KMS-11 (cell line): ENCODE measurements around the gene DNAJC5G.
"Not testable (repeated sequence)": the region's sequence is repeated elsewhere in the genome, so short reads cannot be mapped to it uniquely, and the experiment has no call there.

ENCODE experiments used
- H2AFZ ChIP-seq: fragments of 200-600 bp; sonication (generic); 2 replicates; pipeline ENCODE4 v1.6.1; 2016; ENCODE audit warnings: antibody characterized with exemption, mixed run types, low read depth
- H3K27ac ChIP-seq: fragments of 200-600 bp; sonication (generic); 2 replicates; pipeline ENCODE4 v1.6.1; 2016; ENCODE audit warnings: mild to moderate bottlenecking, mixed run types
- H3K27me3 ChIP-seq: fragments of 200-600 bp; sonication (generic); 2 replicates; pipeline ENCODE4 v1.6.1; 2017; ENCODE audit warnings: mild to moderate bottlenecking, low read depth, mixed run types, moderate library complexity; ENCODE audit not compliant: insufficient read depth
- H3K36me3 ChIP-seq: fragments of 200-600 bp; sonication (generic); 2 replicates; pipeline ENCODE4 v1.6.1; 2017; ENCODE audit warnings: mild to moderate bottlenecking, mixed run types; ENCODE audit not compliant: insufficient read depth
- H3K4me1 ChIP-seq: fragments of 200-600 bp; sonication (generic); 2 replicates; pipeline ENCODE4 v1.6.1; 2016; ENCODE audit warnings: mild to moderate bottlenecking, low read depth, mixed run types; ENCODE audit not compliant: poor library complexity, severe bottlenecking
- H3K4me2 ChIP-seq: fragments of 200-600 bp; sonication (generic); 2 replicates; pipeline ENCODE4 v1.7.0; 2016; ENCODE audit warnings: mild to moderate bottlenecking, mixed run types
- H3K4me3 ChIP-seq: fragments of 200-600 bp; sonication (generic); IDR thresholded peaks from 2 replicates; pipeline ENCODE4 v1.6.1; 2017; ENCODE audit warnings: low read depth, low read length, mixed read lengths; ENCODE audit not compliant: insufficient read depth
- H3K79me2 ChIP-seq: fragments of 200-600 bp; sonication (generic); 2 replicates; pipeline ENCODE4 v1.6.1; 2016; ENCODE audit warnings: low read depth, mixed run types; ENCODE audit not compliant: insufficient read depth
- H3K9ac ChIP-seq: fragments of 200-600 bp; sonication (generic); 2 replicates; pipeline ENCODE4 v1.6.1; 2016; ENCODE audit warnings: mild to moderate bottlenecking, mixed run types
- H4K20me1 ChIP-seq: fragments of 200-600 bp; sonication (generic); 2 replicates; pipeline ENCODE4 v1.6.1; 2016; ENCODE audit warnings: mild to moderate bottlenecking, mixed run types; ENCODE audit not compliant: insufficient read depth
- CTCF ChIP-seq: fragments of 200-600 bp; sonication (generic); conservative IDR thresholded peaks from 2 replicates; pipeline ENCODE4 v1.6.1; 2017; ENCODE audit warnings: low read depth, mild to moderate bottlenecking, antibody characterized with exemption, low read length, moderate library complexity, mixed read lengths

DNAJC5G gene

GRCh38 chr2:27294928-27295327 is 19.7 kb downstream of the DNAJC5G start:
- no peak for TF ChIP-seq CTCF
- Histone ChIP-seq H3K27ac (no peak overlapping the region), H3K27me3 (no peaks in the 10 kb centered on the region), H3K4me1 (no peaks in the 10 kb centered on the region), H2AFZ (no peak overlapping the region), H3K79me2 (no peaks in the 10 kb centered on the region), H4K20me1 (no peaks in the 10 kb centered on the region), H3K4me3 (no peak overlapping the region), H3K4me2 (no peak overlapping the region), H3K36me3 (no peaks in the 10 kb centered on the region), H3K9ac (no peak overlapping the region)

- H3K9ac ChIP-seq: no peak overlapping the region
- H3K36me3 ChIP-seq: no peaks in the 10 kb centered on the region
- H3K27ac ChIP-seq: no peak overlapping the region
- no peak for TF ChIP-seq CTCF
- no peaks in the 10 kb centered on the region for H3K4me1 ChIP-seq
- no peak overlapping the region for H3K4me3 ChIP-seq
- no peak overlapping the region for H3K4me2 ChIP-seq
- H4K20me1 ChIP-seq: no peaks in the 10 kb centered on the region
- H2AFZ ChIP-seq: no peak overlapping the region
- H3K79me2 ChIP-seq: no peaks in the 10 kb centered on the region
- no peaks in the 10 kb centered on the region for H3K27me3 ChIP-seq
These were observed 21.2 kb downstream of the DNAJC5G start for GRCh38 chr2:27296481-27296880.

DNA sequence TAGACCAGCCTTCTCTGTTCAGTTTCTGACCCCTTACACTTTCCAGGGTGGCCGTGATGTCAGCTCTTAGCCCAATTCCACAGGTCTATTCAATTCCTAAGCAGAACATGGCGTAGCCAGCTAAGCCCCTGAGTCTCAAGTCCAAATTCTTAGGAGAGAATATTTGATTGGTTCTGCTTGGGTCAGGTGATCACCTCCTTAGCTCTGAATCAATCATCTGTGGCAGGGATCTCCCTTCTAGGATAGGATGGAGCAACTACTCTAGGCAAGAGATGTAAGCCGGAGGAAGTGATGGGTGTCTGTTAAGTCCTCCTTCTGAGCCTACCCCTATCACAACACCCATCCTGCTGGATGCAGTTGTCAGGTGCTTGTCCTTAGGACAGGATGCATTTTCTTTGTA is 22.0 kb downstream of the DNAJC5G start:
- no peak overlapping the region for H3K4me2 ChIP-seq
- H3K4me1 ChIP-seq: no peaks in the 10 kb centered on the region
- H3K36me3 ChIP-seq: no peaks in the 10 kb centered on the region
- no peaks in the 10 kb centered on the region for H3K79me2 ChIP-seq
- H3K27ac ChIP-seq: no peak overlapping the region
- no peak overlapping the region for H3K4me3 ChIP-seq
- H4K20me1 ChIP-seq: no peaks in the 10 kb centered on the region
- H3K9ac ChIP-seq: no peak overlapping the region
- no peak for TF ChIP-seq CTCF
- H3K27me3 ChIP-seq: no peaks in the 10 kb centered on the region
- no peak overlapping the region for H2AFZ ChIP-seq

GRCh38 chr2:27298391-27299080 is 23.3 kb downstream of the DNAJC5G start:
- Histone ChIP-seq H3K27me3 (no peaks in the 10 kb centered on the region), H3K4me3 (no peak overlapping the region), H3K4me1 (peaks cover 7% of the 10 kb centered on the region), H3K9ac (no peak overlapping the region), H4K20me1 (no peaks in the 10 kb centered on the region), H3K36me3 (no peaks in the 10 kb centered on the region), H3K4me2 (no peak overlapping the region), H3K79me2 (no peaks in the 10 kb centered on the region), H2AFZ (no peak overlapping the region), H3K27ac (no peak overlapping the region)
- no peak for TF ChIP-seq CTCF

DNA sequence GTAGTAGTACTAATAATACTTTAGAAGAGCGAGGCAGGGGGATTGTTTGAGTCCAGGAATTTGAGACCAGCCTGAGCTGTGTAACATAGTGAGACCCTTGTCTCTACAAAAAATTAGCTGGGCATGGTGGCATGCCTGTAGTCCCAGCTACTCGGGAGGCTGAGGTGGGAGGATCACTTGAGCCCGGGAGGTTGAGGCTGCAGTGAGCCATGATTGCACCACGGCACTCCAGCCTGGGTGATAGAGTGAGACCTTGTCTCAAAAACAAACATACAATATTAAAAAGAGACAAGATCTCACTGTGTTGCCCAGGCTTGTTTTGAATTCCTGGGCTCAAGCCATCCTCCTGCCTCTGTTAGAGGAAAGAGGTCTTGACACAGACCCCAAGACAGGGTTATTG is 25.4 kb downstream of the DNAJC5G start:
- not testable (repeated sequence) for H2AFZ ChIP-seq, H3K27ac ChIP-seq, H3K27me3 ChIP-seq, H3K4me3 ChIP-seq, H3K9ac ChIP-seq, H3K36me3 ChIP-seq, H3K79me2 ChIP-seq, H3K4me1 ChIP-seq, H4K20me1 ChIP-seq, H3K4me2 ChIP-seq
